Measurements from ENCODE around the gene GSTM4.

- TF ChIP-seq, protein P1, sequence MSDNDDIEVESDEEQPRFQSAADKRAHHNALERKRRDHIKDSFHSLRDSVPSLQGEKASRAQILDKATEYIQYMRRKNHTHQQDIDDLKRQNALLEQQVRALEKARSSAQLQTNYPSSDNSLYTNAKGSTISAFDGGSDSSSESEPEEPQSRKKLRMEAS (IDR thresholded peaks at IDR 0.05), result no peak
- TF ChIP-seq YY1 (IDR thresholded peaks at IDR 0.05) (no peak), RAD21 (IDR thresholded peaks at IDR 0.05) (no peak), TAF1 (conservative IDR thresholded peaks at IDR 0.05) (no peak), NR2F2 (IDR thresholded peaks at IDR 0.05) (no peak), GABPA (IDR thresholded peaks at IDR 0.05 in 1 of 2, conservative IDR thresholded peaks at IDR 0.05 in 1 of 2) (no peak), EGR1 (IDR thresholded peaks at IDR 0.05; ENCODE audit: low read depth in 2 of 2) (no peak), HNF4A (conservative IDR thresholded peaks at IDR 0.05) (no peak)
- TF ChIP-seq, protein P2, sequence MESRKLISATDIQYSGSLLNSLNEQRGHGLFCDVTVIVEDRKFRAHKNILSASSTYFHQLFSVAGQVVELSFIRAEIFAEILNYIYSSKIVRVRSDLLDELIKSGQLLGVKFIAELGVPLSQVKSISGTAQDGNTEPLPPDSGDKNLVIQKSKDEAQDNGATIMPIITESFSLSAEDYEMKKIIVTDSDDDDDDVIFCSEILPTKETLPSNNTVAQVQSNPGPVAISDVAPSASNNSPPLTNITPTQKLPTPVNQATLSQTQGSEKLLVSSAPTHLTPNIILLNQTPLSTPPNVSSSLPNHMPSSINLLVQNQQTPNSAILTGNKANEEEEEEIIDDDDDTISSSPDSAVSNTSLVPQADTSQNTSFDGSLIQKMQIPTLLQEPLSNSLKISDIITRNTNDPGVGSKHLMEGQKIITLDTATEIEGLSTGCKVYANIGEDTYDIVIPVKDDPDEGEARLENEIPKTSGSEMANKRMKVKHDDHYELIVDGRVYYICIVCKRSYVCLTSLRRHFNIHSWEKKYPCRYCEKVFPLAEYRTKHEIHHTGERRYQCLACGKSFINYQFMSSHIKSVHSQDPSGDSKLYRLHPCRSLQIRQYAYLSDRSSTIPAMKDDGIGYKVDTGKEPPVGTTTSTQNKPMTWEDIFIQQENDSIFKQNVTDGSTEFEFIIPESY (IDR thresholded peaks at IDR 0.05), result no peak
- TF ChIP-seq, protein P3, sequence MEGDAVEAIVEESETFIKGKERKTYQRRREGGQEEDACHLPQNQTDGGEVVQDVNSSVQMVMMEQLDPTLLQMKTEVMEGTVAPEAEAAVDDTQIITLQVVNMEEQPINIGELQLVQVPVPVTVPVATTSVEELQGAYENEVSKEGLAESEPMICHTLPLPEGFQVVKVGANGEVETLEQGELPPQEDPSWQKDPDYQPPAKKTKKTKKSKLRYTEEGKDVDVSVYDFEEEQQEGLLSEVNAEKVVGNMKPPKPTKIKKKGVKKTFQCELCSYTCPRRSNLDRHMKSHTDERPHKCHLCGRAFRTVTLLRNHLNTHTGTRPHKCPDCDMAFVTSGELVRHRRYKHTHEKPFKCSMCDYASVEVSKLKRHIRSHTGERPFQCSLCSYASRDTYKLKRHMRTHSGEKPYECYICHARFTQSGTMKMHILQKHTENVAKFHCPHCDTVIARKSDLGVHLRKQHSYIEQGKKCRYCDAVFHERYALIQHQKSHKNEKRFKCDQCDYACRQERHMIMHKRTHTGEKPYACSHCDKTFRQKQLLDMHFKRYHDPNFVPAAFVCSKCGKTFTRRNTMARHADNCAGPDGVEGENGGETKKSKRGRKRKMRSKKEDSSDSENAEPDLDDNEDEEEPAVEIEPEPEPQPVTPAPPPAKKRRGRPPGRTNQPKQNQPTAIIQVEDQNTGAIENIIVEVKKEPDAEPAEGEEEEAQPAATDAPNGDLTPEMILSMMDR (IDR thresholded peaks at IDR 0.05; ENCODE audit: low read depth, low read length, missing input control), result no peak
- TF ChIP-seq, protein P4, sequence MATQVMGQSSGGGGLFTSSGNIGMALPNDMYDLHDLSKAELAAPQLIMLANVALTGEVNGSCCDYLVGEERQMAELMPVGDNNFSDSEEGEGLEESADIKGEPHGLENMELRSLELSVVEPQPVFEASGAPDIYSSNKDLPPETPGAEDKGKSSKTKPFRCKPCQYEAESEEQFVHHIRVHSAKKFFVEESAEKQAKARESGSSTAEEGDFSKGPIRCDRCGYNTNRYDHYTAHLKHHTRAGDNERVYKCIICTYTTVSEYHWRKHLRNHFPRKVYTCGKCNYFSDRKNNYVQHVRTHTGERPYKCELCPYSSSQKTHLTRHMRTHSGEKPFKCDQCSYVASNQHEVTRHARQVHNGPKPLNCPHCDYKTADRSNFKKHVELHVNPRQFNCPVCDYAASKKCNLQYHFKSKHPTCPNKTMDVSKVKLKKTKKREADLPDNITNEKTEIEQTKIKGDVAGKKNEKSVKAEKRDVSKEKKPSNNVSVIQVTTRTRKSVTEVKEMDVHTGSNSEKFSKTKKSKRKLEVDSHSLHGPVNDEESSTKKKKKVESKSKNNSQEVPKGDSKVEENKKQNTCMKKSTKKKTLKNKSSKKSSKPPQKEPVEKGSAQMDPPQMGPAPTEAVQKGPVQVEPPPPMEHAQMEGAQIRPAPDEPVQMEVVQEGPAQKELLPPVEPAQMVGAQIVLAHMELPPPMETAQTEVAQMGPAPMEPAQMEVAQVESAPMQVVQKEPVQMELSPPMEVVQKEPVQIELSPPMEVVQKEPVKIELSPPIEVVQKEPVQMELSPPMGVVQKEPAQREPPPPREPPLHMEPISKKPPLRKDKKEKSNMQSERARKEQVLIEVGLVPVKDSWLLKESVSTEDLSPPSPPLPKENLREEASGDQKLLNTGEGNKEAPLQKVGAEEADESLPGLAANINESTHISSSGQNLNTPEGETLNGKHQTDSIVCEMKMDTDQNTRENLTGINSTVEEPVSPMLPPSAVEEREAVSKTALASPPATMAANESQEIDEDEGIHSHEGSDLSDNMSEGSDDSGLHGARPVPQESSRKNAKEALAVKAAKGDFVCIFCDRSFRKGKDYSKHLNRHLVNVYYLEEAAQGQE (IDR thresholded peaks at IDR 0.05), result no peak
Observed at GRCh38 chr1:109631513-109632505, 24.1 kb upstream of the GSTM4 start.
